ENCODE results near the gene ARID5B.

Gene ARID5B

GRCh38 chr10:62081341-62082270 lies 180.1 kb downstream of the ARID5B start:
- no peak for DNase-seq

DNA sequence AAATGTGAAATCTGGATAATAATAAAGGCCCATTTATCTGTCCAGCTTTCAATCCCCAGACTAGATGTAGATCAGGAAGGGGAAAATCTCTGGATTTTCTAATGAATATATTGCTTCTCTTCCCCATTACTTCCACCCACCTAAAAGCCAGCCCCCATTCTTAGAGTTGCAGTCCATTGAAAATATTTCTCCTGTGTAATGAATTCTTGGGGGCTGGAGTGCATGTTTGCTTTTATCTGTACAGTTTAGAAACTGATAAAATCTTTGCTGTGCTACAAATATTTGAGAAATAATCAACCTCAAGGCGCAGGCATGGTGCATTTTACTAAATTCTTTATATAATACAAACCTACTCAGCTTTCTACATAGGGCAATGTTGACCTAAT lies 180.8 kb downstream of the ARID5B start:
- DNase-seq = no peak

DNA sequence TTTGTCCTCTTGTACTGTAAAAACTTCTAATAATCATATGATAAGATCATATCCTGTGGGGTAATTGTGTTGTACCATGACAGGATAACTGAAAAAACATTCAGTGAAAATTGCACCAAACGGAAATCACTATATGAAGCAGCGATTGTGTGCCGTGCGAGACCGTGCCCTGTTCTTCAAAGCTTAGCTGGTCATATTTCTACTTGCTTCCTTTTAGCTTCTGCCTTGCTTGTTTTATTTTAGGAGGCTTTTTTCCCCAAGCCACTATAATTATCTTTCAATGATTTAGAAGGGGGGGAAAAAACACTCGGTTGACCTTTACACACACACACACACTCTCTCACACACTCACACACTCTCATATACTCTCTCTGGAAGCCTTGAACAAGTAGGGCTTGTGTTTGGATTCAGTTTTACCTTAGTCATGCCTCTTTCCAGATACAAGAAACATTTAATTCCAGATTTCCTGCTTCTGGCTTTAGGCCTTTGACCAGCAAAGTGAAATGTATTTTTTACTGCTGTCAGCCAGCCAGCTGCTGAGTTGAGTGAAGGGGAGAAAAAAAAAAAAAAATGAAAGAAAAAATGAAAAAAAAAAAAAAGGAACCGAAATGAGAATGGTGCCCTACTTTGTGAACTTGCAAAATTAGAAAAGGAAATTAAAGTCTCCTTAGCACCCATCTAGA lies 181.4 kb downstream of the ARID5B start:
- DNase-seq = no peak

DNA sequence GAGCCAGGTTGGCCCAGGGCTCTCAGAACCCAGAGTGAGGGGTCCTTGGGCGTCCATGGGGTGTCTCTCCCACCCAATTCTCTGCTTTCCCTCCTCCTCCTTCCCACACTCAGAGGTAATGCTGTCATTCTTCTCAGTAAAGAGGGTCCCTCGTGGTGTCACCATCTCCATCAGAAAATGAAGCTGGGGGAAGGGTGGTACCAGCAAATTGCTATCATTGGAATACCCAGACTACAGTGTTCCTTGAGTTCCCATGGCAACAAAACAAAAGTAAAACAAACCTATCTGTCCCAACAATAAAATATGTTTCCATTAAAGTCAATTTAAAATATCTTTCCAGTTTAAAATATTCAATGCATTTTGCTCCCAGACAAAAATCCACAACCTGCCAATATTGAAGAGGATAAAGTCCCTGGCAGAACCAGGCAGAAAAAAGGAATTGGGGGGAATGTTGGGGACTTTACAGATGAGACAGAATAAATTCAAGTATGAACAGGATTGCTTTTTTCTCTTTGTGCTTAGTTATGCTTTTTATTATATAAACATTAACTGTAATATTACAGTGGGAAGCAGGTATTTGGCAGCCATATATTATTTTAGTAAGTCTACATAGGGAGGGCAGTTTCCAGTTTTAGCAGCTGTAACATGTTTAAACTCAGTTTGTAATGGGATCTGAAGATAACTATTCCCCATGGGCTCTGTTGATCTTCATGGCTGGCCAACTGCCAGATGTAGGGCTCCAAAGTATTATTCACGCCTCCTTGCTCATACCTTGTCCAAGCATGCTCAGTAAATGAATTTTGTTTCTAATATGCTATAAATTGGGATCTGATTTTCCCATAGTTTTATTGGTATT lies 182.1 kb downstream of the ARID5B start:
- DNase-seq = no peak

DNA sequence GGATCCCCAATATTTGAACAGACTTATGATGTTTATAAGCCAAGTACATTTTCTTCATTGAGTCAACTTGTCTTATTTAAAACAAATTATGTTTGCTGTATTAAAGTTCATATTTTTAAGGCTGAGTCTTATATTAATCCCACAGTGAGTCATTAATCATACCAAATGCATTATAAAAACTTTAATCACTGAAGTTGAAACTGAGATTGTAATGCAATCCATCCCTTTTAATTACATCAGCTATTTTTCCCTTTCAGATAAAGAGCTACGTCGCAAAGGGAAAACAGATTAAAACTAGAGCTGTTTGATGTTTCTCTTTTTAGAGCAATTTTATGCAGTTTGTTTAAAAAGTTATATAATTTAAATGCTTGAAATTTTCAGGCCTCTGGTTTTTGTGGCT lies 183.0 kb downstream of the ARID5B start:
- DNase-seq = no peak

- DNase-seq = no peak
Measured at GRCh38 chr10:62085404-62085803, 183.9 kb downstream of the ARID5B start.

DNA sequence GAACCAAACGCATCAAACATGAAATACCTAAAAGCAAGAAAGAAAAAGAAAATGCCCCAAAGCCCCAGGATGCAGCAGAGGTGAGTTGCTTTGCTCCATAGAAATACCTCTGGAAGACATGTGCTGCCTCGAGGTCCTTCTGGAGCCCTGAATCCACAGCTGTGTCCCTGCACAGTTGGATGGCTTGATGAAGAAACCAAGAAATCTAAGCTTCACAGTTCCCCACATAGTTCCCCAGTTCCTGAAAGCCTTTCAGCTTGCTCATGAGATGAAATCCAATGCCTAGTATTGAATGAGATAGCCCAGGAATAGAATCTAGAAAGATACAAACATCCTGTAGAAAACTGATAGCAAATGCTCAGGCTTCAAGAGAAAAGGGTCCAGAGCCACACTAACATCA lies 184.3 kb downstream of the ARID5B start:
- DNase-seq = no peak

DNA sequence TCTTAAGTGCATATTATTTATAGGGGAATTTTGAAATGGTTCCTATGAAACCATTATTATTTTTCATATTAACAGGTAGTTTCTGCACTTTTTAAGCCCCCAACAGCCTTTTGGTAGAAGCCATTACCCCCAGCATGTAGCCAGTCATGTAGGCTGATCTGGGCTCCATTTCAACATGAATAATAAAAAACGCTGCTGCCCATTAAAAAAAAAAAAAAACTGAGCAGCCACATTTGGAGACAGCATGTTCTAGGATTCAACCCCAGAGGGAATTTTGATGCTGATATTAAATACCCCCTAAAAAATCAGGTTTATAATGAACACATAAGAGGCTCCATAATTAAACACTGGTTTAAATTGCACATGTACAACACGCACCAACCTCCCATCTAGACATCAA lies 185.8 kb downstream of the ARID5B start:
- DNase-seq = no peak

GRCh38 chr10:62088786-62089185 lies 187.3 kb downstream of the ARID5B start:
- no peak for DNase-seq

GRCh38 chr10:62092301-62093030 lies 191.0 kb downstream of the ARID5B start:
- DNase-seq = no peak

GRCh38 chr10:62093863-62094291 lies 192.4 kb downstream of the ARID5B start:
- no peak for DNase-seq

- no peak for DNase-seq
Measured at GRCh38 chr10:62095181-62096122, 194.0 kb downstream of the ARID5B start.

DNA sequence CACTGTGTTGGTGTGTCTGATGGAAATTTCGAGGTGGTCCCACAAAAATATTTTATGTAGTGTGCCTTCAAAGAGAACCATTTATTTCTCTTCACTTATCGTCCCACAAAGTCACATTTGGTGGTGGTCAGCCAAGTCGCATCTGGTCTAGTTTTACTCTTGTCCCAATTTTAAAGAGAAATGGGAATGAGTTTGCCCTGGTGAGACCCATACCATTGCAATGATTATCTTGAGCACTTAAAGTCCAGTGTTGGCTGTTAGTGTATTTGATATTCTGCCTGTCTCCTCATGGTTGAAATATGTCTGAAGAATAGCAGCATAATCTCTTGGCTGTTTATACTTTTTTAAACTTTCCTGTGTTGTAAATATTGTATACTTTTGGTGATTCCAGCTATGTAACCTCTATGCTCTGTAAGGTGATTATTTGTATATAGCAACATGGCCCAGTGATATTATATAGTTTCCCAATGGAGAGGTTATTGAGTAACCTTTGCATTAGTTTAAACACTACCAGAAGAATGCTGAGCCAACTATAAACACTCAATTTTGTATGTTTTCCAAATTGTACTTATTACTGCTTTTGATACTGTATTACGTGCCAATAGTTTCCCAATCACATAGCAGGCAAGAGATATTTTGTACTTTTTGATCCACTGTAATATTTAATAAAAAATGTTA lies 194.9 kb downstream of the ARID5B start:
- DNase-seq = no peak

- DNase-seq = no peak
Measured at GRCh38 chr10:62098278-62099121, 197.0 kb downstream of the ARID5B start.

DNA sequence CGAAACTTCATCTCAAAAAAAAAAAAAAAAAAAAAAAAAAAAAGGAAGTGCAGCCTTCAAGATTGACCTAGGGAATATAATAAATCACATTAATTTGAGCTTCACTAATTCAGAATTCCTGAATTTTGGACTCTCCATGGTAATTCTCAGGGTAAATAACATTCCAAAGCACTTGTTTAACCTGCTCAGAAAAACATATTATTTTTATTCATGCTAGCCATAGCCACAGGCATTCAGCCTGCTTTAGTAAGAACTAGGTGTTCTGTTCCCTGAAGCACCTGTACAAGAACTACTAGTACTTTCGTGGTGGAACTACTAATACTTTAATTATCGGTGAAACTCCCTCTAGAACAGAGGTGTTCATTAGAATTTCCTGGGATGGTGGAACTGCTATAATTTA lies 197.8 kb downstream of the ARID5B start:
- no peak for DNase-seq

GRCh38 chr10:62103857-62104256 lies 202.4 kb downstream of the ARID5B start:
- no peak for DNase-seq

DNA sequence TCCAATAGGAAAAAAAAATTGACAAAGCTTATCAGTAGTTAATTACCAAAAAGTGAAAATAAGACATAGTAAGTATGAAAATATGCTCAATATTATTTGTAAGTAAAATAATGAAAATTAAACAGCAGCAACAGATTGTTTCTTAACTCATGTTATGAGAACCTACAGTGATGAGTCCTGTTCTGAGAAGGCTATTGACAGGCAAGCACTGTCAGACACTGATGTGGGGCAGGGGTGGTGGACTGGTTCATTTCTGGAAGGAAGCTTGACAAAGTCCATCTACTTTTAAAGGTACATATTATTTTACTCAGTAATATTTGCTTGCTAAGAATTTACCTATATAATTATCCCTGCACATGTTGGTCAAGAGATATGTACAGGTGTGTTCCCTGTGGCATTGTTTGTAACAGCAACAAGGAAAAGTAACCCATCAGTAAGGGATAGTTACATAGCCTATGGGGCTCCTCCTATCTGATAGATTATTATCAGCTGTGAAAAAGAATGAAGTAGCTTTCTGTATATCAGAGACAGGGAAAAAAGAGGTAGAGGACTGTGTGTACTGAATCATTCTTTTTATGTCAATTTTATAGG lies 205.5 kb downstream of the ARID5B start:
- DNase-seq = no peak

DNA sequence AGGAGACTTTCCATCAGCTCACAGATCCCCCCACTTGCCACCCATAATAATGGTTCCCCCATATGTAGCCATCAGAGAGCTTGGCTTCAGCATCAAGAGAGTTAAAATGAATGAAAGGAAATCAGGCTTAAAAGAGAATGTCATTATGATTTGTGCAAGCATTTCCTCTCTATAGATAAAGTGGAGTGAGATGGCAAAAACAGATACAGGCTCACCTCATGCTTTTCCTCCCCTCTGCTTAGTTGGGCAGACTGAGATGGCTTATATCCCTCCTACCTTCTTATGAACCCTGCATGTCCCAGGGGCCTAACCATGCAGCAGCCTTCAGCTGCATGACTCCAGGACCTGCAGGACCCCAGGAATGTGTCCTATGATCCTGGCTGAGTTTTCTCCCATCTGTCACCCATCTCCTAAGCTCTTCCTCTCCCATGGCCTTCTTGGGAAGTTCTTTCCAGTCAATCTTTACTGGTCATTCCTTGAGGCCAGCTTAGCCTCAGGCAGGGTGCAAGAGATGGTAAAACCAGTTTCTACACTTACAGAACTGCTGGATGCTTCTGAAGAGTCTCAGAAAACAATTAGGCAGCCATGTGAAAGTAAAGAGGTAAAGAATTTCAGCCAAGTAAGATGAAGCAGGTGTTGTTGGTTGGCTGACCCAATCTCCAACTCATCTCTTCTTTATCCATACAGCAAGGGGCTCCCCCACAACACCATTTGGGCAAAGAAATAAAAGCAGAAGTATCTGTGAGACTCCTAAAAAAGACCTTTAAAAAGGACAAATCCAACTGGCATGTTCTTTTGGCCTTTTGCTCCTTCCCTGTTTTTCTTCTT lies 207.5 kb downstream of the ARID5B start:
- DNase-seq = no peak
